ENCODE data around the gene P4HB.

GRCh38 chr17:81794509-81794908, 65.8 kb downstream of the P4HB start:
- TF ChIP-seq CTCF (IDR thresholded peaks at IDR 0.05) = no peak
- TF ChIP-seq POLR2A (IDR thresholded peaks at IDR 0.05) = no peak
- TF ChIP-seq EP300 (IDR thresholded peaks at IDR 0.05) = no peak

Measured in tibial nerve (tissue), 4 donors.